ENCODE measurements around the gene TRDMT1.

The TRDMT1 gene

GRCh38 chr10:17147884-17148489 lies 53.5 kb downstream of the TRDMT1 start:
- no peak for DNase-seq
- intact Hi-C loops (cut with DNase I) = no loop called here

DNA sequence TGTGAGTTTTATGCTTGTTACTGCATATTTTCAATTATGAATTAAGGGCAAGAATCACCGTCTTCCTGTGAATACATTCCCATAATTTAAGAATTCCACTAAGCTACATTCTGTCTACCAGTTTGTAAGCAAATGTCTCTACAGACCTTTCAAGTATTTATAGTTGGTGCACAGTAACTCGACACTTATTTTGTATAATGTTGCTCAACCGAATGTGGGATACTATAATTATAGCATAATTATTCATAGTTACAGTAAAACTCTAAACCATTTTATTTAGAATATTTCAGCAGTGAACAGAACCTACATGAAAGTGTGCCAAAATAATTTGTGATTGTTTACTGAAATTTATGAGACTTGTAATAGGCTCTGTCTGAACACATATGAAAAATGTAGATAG lies 54.6 kb downstream of the TRDMT1 start:
- intact Hi-C loops (cut with DNase I) = no loop called here
- DNase-seq = no peak

DNA sequence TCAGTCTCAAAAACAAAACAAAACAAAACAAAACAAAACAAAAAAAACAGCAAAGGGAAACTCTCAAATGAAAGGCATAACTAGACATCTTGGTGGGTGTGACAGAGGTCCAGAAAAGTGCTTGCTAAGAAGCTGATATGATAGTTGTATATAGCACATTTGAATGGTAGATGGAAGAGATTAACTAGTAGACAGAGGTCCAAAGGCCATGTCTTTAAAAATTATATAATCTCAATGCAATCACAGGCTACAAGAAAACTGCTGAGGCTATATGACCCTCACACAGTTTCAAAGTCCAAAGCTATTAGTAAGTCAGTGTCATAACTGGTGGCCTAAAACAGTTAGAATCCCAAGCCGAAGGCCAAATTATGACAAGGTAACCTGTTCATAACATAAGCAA lies 56.2 kb downstream of the TRDMT1 start:
- intact Hi-C loops (cut with DNase I) = no loop called here

GRCh38 chr10:17144757-17145156 lies 56.7 kb downstream of the TRDMT1 start:
- DNase-seq = no peak
- intact Hi-C loops (cut with DNase I) = no loop called here

More for the DNA sequence above, 56.2 kb downstream of the TRDMT1 start:
- DNase-seq = no peak

GRCh38 chr10:17144032-17144431 lies 57.4 kb downstream of the TRDMT1 start:
- intact Hi-C loops (cut with DNase I) = no loop called here
- no peak for DNase-seq

DNA sequence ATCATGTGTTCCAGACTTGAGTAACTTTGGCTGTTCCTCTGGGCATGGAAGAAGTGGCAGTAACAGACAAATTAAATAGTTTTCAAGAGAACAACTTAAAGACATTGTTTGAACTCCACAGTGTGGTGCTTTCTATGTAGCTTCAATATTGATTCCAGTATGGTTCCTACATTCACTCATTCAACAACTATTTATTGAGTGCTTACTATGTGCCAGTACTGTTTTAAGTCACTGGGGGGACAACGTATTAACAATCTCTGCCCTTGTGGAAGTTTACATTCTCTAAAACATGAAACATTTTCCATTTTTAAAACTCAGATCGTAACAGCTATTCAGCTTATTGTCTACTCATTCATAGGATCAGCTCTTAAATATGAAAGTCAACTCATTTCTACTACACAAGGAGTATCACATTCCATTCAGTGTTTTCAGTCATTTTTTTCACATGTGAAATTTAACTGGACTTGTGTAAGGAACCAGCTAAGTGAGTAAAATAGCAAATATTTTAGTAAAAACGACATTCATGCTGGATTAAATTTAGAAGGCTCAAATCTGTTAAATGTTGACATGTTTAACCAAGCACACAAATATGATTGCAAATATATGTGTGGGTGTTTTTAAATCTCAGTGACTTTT lies 58.3 kb downstream of the TRDMT1 start:
- DNase-seq = no peak
- intact Hi-C loops (cut with DNase I) = no loop called here

DNA sequence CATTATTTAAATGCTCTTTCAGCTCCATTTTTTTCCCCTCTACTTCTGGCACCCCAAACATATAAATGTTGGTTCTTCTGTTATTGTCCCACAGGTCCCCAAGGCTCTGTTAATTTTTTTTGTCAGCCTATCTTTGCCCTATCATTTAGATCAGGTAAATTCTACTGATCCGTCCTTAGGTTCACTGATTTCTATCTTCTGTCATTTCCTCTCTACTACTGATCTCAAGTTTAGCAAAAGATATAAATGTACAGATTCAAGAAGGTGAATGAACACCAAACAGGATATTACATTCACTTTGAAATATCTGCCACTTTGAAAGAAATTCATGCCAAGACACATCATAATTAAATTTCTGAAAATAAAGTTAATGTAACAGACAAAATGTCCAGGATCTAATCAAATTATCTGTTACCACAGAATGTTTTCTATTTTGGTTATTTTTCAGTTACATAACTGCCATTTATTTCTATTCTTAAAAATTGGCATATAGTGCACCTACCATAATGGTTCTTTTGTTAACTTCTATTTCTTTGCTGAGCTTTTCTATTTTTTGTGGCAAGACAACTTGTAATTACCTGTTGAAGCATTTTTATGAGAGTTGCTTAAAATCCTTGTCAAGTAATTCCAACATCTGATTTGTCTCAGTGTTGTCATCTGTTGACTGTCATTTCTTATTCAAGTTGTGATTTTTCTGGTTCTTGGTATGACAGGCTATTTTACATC lies 59.8 kb downstream of the TRDMT1 start:
- intact Hi-C loops (cut with DNase I) = no loop called here
- DNase-seq = no peak

- no peak for DNase-seq
- intact Hi-C loops (cut with DNase I) = no loop called here
Measured at GRCh38 chr10:17140386-17140761, 61.1 kb downstream of the TRDMT1 start.

DNA sequence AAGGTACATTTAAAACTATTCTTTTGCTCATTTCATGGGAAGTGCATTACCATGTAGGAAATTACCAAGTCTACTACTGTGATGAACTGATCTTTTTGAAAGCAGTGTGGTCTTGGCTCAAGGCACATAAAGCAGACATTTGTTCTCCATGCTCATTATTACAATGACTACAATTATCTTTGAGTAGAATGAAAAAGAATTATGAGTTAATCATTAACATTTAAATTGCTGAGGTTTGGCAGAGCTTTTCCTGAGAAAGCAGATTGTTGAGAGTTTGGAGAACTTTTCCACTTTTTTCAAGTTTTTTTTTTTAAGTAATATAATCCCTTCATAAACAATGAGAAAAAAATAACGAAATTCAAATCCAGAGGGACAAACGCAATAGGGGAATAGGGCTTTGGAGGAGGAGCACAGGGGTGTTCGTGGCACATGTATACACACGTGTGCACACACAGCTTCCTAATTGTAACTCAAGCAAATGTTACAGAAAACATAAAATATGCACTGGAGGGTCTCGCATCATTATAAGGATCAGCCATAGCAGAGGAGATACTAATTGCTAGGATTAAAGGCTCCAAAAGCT lies 62.9 kb downstream of the TRDMT1 start:
- no peak for DNase-seq
- intact Hi-C loops (cut with DNase I) = no loop called here

GRCh38 chr10:17134737-17135260 lies 66.7 kb downstream of the TRDMT1 start:
- intact Hi-C loops (cut with DNase I) = no loop called here

GRCh38 chr10:17134282-17134681 lies 67.2 kb downstream of the TRDMT1 start:
- no peak for DNase-seq
- intact Hi-C loops (cut with DNase I) = no loop called here

More at GRCh38 chr10:17134737-17135260, 66.7 kb downstream of the TRDMT1 start:
- DNase-seq = no peak

GRCh38 chr10:17129741-17130140 lies 71.7 kb downstream of the TRDMT1 start, which contains the start of gene CUBN:
Gene CUBN (minus strand): TSS chr10:17129811. CDS start chr10:17129765, 46 bp downstream.
- no peak for DNase-seq
- intact Hi-C loops (cut with DNase I) = no loop called here

DNA sequence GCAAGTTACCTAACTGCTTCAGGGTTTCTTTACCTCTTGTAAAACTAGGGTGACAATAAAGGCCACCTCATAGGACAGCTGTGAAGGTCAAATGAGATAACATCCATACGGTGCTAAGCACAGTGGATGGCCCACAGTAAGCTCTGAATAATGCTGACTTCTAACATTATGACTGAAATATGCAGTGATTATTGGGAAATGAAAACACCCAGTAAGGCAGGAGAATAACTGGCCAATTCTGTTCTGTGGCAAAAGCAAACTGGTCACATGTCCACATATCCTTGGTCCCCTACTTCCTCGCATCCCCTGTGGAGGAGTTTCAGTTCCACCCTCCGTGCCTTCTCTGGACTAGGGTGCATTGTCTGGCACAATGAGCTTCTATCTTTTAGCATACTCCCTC lies 73.2 kb downstream of the TRDMT1 start:
- DNase-seq = no peak
- intact Hi-C loops (cut with DNase I) = no loop called here

GRCh38 chr10:17126327-17126726 lies 75.1 kb downstream of the TRDMT1 start:
- intact Hi-C loops (cut with DNase I) = no loop called here
- no peak for DNase-seq

DNA sequence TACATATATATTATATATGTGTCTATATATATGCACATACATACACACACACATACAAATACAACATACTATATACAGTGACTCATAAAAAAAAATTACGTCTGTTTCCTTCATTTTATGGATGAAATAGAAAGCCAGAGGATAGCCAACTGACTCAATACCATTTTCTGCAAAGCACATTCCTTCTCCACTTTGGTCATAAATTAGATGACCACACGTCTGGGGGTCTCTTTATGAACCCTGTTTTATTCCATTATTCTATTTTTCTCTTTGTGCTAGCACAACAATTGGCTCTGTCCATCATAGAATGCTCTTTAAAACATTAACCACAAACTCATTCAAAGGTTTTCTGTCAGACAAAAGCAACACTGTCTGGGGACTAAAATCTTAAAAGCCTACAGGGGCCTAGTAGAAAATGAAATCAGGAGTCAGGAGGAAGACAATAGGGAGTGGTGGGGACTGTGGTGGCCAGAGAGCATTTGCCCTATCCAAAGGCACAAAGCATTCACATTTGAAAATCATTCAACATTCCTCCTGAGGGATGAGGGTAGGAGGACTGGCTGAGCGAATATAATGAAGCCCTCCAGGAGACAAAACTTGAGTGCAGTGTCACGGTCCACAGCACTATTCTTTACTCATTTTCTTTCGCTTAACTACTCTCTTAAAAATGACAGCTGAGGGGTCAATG lies 76.1 kb downstream of the TRDMT1 start:
- intact Hi-C loops (cut with DNase I) = no loop called here
- no peak for DNase-seq

- intact Hi-C loops (cut with DNase I) = no loop called here
- no peak for DNase-seq
Measured at GRCh38 chr10:17123961-17124360, 77.5 kb downstream of the TRDMT1 start.

- intact Hi-C loops (cut with DNase I) = no loop called here
Measured at GRCh38 chr10:17122726-17123661, 78.5 kb downstream of the TRDMT1 start.

GRCh38 chr10:17122052-17122451 lies 79.4 kb downstream of the TRDMT1 start:
- DNase-seq = no peak
- intact Hi-C loops (cut with DNase I) = no loop called here

More at GRCh38 chr10:17122726-17123661, 78.5 kb downstream of the TRDMT1 start:
- no peak for DNase-seq

All from head of caudate nucleus (tissue), 42 donors.